GM18907 (cell line): ENCODE measurements around the gene CNP.

Experiments
- ATAC-seq: cut with Tn5 transposase; IDR thresholded peaks from one replicate; pipeline ENCODE4 v1.9.1; 2021; ENCODE audit warnings: mild to moderate bottlenecking, moderate library complexity; ENCODE audit not compliant: unreplicated experiment

Gene CNP

DNA sequence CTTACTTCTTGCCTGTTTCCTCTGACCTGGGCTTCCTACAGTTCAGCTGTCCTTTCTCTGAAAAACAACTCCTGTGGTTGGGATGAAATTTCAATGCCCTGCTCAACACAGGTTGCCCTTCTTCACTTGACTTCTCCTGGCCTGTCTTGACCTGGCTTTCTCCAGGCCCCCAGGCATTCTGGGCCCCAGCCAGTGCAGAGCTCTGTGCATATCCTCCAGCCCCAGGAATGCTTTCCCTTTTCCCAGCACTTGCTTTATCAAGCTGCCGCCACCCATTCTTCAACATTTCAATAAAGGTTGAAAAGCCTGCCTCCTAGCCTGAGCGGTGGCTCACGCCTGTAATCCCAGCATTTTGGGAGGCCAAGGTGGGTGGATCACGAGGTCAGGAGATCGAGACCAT is 25.4 kb upstream of the CNP start:
- ATAC-seq = no peak

DNA sequence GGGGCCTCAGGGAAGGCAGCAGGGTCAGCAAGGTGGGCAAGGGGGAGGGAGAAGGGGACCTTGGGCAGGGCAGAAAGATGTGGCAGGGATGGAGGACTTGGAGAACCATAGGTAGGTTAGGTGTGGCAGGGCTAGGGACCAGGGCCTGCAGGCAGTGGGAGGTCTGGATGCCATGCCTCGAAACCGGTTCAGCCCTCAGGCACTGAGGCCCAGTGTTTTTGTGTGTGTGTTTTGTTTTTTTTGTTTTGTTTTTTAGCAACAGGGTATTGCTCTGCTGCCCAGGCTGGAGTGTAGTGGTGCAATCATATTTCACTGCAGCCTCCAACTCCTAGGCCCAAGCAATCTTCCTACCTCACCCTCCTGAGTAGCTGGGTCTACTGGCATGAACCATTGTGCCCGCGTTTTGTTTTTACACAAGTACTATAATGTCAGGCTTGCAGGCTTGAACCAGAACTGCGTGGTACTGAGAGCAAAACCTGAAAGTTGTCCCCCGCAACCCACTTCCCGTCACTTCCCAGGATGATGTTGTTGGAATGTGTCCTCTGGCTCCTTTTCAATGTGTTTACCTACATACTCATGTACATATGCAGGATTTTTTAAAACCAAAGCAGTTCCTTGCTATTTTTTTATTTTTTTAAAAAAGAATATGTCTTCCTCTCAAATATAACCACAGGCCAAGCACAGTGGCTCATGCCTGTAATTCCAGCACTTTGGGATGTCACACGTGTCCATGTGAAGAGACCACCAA is 23.8 kb upstream of the CNP start:
- no peak for ATAC-seq

DNA sequence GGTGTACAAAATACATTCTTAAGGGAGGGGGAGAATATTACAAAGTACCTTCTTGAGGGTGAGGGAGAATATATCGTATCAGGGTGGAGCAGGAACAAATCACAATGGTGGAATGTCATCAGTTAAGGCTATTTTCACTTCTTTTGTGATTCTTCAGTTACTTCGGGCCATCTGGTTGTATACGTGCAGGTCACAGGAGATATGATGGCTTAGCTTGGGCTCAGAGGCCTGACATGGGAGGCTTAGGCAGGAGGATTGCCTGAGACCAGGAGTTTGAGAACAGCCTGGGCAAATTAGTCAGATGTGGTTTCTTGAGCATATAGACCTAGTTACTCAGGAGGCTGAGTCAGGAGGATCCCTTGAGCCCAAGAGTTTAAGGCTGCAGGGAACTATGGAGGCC is 23.1 kb upstream of the CNP start:
- ATAC-seq = no peak

DNA sequence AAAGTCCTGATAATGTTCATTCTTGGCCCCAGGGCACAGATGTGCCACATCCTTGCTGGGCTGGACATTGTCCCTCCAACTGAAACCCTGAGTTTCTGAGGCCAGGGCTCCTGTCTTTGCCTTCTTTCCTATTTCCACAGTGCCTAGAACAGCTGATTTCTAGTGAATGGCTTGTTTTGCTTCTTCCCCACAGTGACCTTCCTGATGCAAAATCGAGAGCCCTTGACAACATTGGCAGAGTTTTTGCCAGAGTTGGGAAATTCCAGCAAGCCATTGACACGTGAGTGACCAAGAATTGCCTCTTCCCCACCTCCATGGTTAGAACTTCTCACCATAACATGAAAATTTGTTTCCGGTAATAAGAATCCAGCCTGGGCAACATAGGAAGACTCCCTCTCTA is 21.7 kb upstream of the CNP start:
- no peak for ATAC-seq

DNA sequence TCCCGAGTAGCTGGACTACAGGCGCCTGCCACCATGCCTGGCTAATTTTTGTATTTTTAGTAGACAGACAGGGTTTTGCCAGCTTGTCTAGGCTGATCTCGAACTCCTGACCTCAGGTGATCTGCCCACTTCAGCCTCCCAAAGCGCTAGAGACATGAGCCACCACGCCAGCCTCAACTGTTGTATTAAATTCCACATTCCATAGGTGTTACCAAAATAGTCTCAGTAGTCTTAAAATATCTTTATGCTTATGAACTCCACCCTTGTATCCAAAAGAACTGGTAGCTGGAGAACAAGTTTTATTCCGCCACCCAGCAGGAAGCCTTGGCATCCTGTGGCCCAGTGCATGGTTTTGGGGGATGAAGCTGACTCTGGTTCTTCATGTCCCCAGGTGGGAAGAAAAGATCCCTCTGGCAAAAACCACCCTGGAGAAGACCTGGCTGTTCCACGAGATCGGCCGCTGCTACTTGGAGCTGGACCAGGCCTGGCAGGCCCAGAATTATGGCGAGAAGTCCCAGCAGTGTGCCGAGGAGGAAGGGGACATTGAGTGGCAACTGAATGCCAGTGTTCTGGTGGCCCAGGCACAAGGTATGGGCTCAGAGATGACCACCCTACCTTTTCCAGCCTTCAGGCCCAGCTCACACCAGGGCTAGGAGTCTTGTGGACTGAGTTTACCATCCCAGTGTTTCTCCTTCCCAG is 17.7 kb upstream of the CNP start:
- no peak for ATAC-seq

DNA sequence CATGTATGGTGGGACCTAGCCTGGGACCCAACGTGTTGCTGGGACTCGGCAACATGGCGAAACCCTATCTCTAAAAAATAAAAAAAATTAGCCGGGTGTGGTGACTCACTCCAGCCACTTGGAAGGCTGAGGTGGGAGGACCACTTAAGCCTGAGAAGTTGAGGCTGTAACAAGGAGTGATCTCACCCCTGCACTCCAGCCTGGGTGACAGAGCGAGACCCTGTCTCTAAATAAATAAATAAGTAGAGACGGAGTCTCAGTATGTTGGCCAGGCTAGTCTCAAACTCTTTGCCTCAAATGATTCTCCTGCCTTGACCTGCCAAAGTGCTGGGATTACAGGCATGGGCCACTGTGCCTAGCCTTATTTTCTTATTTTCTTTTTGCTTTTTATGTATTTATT is 10.1 kb upstream of the CNP start:
- no peak for ATAC-seq

DNA sequence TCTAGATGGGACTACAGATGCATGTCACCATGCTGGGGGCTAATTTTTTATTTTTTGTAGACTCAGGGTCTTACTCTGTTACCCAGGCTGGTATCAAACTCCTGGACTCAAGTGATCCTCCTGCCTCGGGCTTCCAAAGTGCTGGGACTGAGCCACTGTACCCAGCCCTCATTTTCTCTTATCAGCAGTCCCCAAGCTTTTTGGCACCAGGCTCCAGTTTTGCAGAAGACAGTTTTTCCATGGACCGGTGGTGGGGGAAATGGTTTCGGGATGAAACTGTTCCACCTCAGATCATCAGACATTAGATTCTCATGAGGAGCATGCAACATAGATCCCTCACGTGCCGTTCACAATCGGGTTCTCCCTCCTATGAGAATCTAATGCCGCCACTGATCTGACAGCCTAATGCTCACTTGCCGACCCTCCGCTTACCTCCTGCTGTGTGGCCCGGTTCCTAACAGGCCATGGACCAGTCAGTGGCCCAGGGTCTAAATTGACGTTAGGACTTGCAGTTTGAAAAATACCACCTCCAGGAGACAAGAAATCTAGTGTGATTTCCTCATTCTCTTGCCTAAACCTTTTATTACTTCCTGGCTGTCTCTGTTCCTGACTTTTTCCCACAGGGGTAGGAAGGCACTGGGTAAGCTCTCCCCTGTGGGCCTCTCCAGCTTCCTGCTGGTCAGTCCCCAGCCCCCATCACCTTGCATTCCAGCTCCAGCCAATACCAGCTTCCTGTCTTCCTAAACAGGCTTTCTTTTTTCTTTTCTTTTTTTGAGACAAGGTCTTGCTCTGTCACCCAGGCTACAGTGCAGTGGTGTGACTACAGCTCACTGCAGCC is 9.3 kb upstream of the CNP start:
- no peak for ATAC-seq

DNA sequence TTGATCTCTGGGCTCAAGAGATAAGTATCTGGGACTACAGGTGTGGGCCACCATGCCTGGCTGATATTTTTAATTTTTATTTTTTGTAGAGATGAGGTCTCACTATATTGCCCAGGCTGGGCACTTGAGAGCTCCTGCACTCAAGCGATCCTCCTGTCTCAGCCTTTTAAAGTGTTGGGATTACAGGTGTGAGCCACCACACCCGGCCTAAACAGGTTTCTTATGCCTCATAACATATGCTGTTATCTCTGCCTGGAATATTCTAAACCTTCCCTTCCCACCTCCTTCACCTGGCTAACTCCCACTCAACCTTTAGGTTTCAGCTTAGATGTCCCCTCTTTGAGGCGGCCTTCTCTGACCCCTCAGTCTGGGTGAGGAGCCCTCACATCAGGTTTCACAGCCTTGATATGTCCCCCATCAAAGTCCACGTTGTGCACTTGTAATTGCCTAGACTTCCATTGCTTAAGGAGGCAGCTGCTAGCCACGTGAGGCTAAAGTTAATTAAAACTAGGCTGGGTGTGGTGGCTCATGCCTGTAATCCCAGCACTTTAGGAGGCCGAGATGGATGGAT is 8.6 kb upstream of the CNP start:
- no peak for ATAC-seq

DNA sequence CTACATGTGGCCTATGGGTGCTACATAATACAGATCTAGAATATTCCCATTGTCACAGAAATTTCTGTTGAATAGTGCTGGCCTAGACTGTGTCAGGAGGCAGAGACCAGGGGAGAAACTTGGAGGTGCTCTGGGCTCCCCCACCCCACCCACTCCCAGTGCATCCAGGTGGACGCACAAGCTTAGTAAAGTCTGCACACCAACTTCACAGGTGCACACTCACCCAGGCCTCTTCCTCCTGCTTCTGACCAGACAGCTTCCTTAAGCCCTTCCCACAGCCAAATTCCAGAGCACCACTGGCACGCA is 7.6 kb upstream of the CNP start:
- no peak for ATAC-seq

DNA sequence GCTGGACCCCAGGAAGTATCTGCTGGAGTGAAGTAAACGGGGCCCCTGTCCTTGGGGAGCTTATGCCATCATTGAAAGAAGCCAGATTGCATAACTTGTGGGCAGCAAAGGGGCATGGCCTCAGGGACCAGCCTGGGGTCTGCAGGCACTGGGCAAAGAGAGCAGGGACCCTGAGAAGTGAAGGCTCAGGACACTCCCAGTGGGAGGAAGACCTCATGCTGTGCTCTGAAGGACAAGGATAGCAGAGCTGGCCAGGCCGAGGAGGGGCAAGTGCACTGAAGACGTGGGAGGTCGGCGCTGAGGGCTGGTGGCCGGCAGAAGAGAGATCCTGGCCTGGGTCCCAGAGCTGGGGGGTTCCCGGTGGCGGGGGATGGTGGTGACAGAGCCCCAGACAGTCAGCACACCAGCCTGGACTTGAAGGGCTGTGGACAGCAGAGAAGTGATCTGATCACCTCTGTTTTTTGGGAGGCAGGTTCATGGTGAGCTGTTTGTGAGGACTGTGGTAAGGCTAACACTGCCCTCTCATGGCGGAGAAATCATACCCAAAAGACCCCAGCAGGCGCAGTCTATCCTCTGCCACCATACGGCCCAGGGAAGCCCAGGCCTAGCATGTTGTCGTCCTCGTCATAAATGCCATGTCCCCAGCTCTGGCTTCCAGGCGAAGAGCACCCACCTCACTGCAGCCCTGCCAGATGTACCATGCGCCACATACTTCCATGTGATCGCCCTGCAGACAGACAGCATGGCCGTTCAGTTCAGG is 7.1 kb upstream of the CNP start:
- ATAC-seq = no peak

DNA sequence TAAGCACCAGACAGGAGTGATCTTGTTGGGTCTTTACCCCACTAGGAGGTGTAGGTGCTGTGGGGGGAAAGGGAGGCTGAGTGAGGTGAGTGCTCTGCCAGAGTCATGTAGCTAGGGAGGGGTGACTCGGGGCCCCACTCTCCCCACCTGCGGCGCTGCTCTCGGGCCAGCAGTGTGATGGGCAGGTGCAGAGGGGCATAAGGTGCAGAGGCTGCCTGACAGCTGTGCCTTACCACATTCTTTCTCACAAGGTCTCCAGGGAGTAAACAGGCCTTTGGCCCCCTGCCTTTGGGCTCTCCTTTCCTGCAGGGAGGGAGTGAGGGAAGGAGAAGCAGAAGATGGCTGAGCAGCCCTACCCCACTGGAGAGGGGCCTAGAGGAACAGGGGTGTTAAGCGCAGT is 4.5 kb upstream of the CNP start:
- no peak for ATAC-seq

DNA sequence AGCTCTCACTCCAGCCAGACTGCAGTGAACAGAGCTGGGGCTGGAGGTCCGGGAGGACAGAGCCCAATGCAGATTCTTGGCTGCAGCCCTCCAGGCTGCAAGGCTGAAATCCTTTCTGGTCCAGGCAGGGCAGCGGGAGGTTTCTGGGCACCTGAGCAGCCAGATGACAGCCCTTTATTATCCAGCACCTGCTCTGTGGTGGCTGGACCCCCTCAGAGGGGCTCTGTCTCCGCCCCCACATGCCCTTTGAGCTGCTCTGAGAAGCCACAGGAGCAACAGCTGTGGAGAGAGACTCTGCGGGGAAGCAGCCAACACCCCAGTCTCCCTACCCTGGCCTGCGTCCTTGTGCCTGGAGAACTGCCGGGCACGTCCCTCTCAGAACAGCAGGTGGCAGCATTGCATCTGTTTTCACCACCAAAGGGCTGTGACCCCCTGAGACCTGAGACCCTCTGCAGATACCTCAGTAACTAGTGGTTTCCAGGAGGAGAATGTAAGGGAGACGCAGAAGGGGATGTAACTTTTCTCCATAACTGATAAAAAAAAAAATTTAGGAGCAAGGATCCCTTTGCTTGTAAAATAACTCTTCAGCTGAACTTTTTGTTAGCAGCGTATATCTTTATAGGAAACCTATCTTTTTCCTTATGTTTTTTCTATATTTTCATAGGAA is 3.7 kb upstream of the CNP start:
- ATAC-seq = no peak

DNA sequence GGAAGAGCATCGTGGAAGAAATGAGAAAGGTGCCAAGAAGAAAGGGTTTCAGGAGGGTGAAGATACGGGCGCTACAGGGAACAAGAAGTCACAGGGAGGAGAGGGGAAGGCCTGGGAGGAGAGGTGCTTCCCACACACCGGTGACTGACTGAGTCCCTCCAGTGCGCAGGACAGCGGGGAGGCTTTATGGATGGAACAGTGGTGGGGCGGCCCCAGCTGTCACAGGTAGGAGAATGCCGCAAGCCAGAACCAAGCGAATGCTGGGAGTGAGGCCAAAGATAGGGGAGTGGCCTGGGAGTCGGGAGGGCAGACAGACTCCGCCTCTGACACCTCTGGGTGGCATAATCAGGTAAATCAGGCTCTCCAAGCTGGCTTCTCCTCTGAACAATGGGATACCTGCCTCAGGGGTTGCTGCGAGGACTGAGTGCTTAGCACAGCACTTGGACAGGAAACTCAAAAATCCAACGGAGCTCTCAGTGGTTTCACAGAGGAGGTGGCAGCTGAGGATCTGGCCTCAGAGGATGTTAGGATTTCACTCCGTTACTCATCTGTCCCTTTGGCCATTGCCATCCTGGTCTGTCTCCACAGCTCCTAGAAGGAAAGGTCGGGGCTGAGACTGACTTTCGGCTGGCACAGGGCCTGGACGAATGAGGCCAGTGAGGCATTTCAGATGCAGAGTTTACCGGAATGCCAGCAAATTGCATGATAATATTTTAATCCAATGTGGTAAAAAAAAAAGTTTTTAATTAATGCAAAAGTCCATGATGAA is 717 bp upstream of the CNP start:
- ATAC-seq = peak; percentile 42

DNA sequence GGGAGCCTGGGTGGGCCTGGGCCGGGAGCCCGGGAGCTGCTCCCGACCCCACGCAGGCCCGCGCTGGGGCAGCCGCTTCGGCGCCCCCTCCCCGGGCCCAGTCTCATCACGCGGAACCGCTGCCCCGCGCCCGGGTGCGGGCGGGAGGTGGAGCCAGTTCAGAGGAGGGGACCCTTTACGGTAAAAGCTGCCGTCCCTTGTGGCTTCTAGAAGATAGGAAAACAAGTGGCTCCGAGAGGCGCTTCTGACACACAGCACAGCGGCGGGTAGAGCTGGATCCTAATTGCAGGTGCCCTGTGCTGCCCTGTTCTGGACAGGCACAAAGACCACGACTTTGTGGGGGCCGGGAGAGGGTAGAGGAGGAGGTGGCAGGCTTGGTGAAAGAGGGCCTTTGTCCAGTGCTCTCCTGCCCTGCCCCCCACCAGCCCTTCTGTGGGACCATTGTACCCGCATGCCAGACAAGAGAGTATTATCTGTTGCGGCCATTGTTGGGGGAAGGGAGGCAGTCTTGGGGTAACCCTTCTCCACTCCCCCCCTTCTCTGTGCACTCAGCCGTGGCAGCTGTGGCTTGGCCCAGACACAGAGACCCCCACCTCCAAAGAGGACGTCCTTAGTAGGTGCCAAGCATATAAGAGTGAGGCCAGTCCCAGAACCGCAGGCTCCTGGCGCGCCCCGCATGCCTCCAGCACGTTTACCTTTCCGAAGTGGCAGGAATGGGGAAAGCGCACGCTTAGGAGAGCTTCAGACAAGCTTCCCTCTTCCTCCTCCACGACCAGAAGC is 736 bp downstream of the CNP start:
- ATAC-seq = peak; percentile 13

DNA sequence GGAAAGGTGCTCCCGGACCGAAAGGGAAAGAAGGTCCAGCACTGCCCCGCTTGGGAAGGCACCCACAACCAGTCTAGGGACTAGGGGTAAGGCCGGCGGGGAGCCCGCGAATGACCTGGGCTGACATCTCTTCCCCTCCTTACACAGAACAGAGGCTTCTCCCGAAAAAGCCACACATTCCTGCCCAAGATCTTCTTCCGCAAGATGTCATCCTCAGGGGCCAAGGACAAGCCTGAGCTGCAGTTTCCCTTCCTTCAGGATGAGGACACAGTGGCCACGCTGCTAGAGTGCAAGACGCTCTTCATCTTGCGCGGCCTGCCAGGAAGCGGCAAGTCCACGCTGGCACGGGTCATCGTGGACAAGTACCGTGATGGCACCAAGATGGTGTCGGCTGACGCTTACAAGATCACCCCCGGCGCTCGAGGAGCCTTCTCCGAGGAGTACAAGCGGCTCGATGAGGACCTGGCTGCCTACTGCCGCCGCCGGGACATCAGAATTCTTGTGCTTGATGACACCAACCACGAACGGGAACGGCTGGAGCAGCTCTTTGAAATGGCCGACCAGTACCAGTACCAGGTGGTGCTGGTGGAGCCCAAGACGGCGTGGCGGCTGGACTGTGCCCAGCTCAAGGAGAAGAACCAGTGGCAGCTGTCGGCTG is 1.5 kb downstream of the CNP start:
- no peak for ATAC-seq

DNA sequence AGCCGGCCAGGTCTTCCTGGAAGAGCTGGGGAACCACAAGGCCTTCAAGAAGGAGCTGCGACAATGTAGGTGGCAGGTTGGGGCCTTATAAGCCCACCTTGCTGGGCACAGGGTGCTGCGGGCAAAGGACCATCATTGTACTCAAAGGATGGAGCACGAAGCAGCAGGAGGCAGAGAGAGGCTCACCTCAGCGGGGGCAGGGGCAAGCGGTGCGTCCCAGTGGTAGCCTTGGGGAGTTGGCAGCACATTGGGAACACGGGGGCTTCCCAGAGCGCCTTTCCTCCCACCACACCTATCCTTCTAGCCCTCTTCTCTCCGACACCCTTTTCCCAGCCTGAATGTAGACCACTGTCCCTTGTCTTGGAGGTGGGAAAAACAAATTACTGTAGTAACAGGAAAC is 2.1 kb downstream of the CNP start:
- no peak for ATAC-seq

DNA sequence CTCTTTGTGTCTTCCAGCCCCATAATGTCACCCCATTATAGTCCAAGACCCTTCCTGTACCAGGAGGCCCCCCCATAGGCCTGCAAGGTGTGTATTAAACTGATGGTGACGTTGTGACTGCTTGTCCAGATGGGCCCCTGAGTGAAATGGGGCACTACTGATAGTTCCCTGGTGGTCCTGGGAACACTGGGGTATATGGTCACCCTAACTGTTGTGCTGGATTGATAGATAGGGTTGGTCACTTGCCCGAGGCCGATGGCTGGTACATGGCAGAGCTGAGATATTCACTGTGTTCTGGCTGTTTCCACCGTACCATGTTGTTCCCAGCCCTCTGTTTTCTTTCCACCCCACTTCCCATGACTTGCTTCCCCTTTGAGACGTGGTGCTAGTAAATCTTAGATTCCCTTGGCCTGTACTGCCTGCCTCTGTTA is 4.3 kb downstream of the CNP start:
- ATAC-seq = no peak
